NCI-H510A treated with DMSO at 0.1 percent for 48 hours (cell line): Measurements from ENCODE around the gene ZNF581.

Experiments
- DNase-seq: peaks from one replicate; lab custom pipeline; 2025; lab: John Stamatoyannopoulos, UW

ZNF581 gene

DNA sequence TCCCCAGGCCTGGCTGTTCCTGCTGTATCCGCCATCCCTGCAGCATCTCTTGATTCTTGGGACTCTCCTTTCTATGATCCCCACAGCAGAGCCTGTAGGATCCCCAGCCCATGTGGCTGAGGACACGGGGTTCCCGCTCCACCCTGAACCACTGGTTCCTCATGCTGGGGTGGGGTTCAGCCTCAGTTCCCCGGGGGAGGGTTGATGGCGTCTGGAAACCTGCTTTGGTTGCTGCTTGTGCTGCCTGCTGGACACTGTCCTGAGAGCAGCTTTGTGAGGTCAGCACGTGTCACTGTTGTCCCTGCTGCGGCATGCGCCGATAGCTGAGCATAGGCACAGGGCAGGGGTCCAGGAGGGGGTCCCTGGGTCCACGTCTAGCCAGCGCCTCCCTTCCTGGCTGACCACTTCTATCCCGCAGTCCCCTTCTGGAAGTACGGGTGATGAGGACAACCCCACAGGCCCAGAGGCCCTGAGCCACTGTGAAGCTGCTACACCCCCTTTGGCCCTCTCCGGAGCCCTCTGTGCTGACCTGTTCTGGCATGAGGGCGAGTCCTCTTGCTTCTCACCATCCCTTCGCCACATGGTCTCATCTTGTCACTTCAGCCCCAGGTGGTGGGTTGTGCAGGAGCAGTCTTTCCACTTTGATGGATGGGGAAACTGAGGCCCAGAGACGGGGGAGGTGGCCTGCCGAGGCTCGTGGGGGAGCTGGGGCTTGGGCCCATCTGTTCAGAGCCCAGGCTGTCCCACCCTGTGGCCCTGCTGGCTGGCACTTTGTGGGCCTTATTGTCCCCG lies 37.1 kb downstream of the ZNF581 start:
- DNase-seq, result no peak

DNA sequence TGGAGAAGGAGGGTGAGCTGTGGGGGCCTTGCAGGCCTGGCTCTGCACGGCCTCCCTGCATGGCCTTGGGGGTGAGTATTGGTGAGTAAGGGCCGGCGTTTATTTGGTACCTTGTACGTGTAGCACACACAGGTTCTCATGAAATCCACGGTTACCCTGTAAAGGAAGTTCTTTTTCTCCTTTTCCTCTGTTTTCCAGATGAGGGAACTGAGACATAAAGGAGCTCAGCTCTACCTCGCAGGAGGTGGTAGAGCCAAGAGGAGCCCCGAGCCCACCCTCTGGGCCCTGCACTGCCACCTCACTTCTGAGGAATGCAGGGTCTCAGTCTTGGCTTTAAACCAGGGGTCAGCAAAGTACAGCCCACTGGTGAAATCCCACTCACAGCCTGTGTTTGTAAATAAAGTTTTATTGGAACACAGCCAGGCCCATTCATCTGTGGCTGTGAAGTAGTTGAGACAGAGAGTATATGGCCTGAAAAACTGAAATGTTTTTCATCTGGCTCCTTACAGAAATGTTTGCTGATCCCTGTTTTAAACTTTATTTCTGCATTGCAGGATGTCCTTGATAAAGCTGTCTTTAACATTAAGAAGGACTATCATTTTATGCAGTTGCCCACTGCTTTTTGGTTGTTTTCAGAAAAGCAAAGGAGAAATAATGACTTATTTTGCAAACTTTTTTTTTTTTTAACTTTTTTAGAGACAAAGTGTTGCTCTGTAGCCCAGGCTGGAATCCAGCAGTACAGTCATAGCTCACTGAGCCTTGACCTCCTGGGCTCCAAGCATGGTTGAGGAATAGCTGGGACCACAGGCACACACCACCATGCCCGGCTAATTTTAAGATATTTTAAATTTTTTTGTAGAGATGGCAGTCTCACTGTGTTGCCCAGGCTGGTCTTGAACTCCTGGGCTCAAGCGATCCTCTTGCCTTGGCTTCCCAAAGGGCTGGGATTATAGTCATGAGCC lies 38.0 kb downstream of the ZNF581 start:
- no peak for DNase-seq

DNA sequence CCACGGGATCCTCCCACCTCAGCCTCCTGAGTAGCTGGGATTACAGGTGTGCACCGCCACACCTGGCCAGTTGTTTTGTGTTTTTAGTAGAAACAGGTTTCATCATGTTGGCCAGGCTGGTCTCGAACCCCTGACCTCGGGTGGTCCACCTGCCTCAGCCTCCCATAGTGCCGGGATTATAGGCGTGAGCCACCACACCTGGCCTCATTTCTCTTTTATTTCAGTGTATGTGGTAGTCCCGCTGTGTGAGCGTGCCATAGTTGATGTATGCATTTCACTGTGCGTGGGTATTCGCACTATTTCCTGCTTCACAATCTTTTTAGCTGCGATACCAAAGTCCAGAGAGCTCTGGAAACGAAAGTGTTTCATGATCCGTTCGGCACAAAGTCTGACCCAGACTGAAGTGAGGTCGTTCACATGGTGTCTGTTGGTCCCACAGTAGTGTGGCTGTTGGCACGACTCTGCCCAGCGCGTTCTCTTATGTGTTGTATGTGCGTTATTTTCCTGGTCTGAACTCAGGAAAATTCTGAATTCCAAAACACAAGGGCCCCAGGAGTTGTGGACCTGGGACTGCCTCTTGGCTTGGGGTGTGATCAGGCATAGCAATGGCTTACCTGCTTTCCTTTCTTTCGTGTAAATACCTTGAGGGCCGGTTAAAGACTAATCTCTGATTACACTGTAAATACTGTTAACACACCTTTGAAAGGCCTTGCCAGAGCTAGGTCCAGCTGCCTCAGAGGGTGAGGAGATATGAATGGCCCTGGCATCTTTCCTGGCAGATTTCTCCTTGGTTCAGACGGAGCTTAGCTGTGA lies 40.2 kb downstream of the ZNF581 start:
- DNase-seq, result no peak

DNA sequence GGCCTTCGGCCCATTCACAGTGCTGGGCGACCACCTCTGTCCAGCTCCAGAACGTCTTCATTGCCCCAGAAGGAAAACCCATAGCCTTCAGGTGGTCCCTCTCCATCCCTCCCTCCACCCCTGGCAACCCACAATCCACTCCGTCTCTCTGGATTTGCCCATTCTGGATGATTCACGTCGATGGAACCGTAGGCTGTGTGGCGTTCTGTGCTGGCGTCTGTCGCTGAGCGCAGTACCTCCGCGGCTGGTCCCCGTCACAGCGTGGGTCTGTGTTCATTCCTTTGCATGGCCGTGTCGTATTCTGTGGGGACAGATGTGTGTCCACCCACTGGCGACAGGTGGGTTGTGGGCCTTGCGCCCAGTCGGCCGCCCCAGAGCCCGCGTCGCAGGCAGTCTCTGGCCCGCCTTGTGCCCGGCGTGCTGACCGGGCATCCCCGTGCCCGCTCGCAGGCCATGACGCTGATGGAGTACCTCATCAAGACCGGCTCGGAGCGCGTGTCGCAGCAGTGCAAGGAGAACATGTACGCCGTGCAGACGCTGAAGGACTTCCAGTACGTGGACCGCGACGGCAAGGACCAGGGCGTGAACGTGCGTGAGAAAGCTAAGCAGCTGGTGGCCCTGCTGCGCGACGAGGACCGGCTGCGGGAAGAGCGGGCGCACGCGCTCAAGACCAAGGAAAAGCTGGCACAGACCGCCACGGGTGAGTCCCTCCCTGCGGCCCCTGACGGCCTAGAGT lies 41.7 kb downstream of the ZNF581 start:
- DNase-seq, result no peak

DNA sequence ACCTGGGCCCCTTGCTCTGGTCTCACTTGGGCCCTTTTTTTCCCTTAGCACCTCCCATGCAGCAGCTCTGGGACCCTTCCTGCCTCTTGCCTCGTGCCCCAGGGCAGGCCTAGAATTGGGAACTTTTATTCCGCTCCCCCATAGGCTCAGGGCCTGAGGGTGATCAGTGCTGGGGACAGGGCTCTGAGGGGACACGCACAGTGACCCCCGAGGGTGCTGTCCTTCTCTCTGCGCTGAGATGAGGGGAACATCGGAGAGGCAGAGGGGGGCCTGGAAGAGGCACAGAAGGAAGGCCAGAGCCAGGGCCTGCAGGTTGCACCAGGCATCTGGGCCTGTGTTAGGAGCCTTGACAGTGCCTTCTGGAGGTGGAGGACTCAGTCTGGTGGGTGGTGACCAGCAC lies 42.3 kb downstream of the ZNF581 start:
- no peak for DNase-seq

DNA sequence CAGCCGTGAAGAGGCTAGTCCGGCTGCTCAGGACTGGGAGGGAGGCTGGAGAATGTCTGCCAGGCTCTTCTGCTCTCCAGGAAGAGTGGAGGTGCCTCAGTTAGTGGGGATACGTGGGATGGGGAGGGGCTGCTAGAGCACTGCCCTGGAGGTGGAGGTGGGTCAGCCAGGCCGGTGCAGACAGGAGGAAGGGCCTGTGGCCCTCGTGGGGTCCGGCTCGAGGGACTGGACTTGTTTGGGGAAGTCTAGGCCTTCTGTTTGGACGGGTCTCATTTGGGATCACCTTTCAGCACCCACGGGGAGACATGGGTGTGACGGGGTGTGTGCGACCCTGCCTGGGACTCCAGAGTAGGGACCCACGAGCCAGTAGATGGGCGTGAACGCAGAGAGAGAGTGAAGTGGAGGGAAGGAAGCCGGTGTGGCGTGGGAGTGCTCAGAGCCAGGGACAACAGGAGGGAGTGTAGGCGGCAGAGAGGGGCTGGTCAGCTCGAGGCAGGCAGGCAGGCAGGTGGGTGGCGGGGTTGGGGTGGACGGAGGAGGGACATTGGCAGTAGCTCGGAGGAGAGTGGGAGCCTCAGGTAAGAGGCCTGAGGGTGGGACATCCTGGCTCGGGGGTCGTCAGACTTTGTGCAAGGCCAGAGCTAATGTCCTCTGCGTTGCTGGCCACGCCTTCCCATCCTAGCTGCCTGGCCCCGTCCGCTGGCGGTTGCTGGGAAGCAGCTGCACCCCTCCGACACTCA lies 43.0 kb downstream of the ZNF581 start:
- DNase-seq, result no peak

DNA sequence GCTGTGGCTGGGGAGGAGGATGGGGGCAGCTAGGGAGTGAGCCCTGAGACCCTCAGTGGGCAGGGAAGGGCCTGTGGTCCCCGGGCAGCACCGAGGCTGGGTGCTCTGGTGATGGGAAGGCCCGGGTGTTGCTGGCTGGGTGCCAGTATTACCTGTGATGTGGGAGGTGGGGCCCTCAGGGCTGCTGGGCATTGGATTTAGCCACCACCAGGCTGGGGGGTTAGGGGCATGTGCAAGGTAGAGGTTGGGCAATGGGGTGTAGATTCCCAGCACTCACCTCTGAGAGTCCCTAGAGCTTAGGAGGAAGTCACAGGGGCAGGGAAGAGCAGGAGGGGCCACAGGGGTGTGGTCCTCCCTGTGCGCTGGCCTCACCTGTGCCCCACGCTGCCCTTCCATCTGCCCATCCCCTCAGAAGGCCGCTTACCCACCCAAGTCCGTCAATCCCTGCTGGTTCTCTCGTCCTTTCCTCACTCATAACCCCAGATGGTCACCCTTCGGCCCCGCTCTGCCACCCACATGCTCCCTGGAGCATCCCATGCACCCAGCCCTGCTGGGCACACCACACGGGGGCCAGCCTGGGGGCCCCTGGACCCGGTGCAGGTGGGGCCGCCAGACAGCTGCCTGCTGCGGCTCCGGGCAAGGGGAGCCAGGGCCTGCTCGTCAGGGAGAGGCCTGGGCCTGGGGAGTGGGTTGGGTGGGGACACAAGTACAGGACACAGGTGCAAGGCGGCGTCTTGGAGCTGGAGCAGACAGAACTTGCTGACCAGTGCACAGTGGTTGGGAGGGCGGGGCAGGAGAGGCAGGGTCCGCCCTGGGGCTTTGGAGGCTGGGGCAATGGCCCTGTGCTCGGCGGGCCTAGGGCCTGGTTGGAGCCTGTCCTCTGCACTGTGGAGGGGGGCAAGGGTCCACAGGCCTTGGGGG lies 44.1 kb downstream of the ZNF581 start:
- no peak for DNase-seq

DNA sequence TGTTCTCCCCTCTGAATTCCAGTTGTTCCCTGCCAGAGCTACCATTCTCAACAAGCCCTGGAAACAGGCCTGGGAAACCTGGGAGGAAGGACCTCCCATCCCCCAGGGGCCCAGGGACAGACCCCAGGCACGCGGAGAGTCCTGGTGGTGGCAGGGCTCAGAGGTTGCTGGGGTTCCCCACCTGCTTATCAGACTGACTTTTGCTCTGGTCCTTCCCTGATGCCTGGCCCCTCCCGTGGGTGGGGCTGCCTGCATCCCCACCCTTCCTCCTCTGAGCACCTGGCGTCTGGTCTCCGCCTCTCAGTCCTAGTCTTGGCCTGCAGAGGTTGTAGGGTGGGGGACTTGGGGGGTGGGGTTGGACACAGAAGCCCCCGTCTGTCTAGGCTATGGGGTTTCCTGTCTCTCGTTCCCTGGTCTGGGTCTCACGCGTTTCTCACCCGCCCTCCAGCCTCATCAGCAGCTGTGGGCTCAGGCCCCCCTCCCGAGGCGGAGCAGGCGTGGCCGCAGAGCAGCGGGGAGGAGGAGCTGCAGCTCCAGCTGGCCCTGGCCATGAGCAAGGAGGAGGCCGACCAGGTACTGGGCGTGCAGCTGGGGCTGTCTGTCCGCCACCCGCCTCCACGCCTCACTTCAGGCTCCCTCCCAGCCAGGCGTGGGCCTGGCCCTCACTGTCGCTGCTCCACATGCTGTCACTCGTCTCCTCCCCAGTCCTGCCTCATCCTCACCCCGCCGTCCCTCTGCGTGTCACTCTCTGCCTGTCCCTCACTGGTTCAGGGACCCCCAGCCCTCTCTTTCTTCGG lies 45.2 kb downstream of the ZNF581 start:
- peak; percentile 29 for DNase-seq

DNA sequence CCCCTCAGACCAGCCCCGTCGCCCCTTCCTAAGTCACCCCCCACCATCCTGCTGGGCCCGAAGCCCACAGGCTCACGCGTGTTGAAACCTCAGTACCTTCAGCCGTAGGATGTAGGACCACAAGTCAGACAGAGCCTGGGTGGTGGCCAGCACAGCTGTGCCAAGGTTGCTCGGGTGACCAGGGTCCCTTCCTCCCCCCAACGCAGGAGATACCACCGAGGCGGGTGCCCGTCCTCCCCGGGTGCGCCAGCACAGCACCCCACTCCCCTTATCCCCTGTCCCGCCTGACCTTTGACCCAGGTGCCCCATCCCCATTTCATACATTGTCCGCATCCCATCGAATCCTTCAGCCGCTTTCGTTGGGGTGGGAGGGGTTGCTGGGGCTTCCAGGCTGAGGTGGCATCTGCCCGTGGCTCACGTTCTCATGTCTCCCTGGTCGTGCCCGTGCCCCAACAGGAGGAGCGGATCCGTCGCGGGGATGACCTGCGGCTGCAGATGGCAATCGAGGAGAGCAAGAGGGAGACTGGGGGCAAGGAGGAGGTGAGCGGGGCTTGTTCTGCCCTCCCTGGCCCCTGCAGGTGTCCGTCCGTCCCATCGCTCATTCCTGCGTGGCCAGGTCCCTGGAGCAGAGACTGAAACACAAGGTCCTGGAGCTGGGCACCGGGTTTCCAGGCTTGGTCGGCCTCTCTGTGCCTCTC lies 46.1 kb downstream of the ZNF581 start:
- no peak for DNase-seq

DNA sequence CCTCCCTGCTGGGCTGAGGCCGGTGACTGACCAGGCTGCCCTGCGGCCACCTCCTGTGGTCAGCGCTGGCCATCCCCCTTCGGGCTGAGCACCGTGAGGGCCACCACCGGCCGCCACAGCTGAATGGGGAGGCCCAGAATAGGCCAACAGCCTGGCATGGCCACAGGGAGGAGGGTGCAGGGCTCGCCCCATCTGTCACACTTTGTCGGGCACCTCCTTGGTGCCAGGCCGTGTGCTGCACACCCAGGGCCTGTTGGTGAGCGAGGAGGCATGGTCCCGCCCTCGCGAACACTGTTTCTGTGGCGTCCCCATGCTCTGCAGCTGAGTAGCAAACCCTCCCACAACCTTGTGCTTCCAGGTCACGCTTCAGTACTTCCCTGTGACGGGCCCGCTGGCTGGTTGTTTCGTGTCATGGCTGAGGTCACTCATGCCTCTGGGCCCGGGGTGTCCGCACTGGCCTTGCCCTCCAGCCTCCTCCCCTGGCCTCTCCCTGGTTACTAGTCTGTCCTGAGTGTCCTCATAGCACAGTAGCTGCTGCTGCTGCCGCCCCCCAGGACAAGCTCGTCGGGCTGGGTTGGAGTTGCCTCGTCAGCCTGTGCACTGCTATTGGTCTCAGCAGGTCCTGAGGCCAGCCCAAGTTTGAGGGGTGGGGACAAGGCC lies 46.8 kb downstream of the ZNF581 start:
- no peak for DNase-seq

DNA sequence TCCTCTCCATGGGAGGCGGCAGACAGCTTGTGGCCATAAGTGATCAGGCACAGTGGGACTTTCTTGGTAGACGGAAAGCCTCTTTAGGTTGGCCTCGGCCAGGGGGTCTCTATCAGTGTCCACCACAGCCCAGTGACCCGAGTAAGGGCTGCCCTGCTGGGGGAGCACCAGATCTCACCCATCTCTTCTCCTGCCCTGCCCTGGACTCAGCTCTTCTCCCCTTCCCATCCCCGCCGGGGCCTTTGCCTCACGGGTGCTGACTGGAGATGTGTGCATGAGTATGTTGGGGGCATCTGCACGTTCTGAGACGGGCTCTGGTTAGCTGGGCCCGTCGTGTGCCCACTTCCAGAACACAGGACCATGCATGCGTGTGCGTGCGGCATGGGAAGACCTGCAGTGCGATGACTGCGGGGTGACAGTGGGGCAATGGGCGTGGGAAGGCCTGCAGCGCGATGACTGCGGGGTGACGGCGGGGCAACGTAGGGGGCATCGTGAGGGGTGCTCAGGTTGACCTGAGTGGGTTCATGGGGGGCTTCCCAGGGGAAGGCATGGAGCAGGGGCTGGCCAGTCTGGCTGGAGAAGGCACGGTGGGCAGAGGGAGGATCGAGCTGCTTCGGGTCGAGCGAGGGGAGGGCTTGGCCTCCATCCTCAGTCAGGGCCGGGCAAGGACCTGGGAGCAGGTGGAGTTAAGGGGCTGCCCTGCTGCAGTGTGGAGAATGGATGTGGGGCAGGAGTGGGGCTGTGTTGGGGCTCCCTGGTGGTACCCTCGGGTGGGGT lies 47.5 kb downstream of the ZNF581 start:
- DNase-seq, result no peak

DNA sequence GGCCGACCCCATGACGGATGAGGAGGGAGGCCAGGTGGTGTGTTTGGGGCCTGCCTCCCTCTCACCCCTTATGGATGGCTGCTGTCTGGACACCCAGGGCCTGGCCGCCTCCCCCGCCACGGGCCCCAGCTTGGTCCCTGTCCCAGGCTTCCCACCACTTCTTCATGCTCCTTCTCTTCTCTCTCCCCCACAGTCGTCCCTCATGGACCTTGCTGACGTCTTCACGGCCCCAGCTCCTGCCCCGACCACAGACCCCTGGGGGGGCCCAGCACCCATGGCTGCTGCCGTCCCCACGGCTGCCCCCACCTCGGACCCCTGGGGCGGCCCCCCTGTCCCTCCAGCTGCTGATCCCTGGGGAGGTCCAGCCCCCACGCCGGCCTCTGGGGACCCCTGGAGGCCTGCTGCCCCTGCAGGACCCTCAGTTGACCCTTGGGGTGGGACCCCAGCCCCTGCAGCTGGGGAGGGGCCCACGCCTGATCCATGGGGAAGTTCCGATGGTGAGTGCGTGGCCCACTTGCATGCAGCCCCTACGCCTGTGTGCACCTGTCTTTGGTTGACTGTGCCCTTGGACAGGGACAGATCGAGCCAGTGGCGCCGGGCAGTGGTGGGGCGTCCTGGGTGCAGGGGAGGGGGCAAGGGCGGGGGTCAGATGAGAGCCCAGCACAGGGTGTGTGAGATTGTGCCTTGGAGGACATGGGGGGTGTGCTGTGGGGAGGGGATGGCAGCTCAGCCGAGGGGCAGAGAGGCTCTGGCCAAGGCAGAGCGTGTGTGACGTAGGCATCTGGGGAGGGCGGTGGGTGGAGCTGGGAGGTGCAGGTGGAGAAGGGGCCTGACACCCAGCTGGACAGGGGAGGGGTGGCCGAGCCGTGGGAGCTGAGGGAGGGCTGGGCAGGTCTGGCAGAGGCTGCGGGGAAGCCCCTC lies 48.4 kb downstream of the ZNF581 start:
- no peak for DNase-seq

DNA sequence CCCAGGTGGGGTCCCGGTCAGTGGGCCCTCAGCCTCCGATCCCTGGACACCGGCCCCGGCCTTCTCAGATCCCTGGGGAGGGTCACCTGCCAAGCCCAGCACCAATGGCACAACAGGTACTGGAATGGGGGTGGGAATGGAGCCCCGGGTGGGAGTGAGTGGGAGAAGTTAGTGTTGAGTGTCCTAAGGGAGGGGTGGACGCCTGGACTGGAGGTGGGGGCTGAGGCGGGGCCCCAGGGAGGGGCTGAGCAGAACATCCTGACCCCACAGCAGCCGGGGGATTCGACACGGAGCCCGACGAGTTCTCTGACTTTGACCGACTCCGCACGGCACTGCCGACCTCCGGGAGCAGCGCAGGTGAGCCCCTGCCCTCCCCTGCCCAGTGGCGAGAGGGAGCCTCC lies 49.2 kb downstream of the ZNF581 start:
- no peak for DNase-seq

DNA sequence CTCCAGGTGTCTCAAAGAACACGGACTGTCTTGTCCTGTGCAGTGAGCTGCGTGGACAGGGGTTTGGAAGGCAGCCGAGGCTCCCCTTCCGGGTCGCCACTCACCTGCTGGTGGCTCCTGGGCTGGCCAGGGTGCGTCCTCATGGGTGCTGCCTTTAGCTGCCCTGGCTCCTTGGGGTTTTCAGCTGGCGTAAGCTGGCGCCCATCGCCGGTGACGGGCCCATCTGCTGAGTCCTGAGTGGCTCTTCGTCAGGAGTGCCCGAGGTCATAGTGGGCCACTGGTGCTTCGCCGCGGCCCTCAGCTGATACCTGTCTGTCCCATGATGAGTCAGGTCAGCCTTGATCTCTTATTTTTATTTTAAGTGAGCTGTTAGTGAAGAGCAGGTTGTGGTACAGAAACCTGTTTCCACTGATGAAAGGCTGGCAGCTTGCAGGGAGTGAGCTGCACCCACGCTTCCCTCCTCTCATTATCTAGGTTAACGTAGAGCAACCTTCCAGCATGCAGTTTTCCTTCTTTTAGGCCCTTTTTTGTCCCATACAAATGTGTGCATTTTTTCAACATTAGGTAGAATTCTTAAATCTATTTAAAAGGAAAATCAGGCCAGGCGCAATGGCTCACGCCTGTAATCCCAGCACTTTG lies 50.0 kb downstream of the ZNF581 start:
- no peak for DNase-seq

DNA sequence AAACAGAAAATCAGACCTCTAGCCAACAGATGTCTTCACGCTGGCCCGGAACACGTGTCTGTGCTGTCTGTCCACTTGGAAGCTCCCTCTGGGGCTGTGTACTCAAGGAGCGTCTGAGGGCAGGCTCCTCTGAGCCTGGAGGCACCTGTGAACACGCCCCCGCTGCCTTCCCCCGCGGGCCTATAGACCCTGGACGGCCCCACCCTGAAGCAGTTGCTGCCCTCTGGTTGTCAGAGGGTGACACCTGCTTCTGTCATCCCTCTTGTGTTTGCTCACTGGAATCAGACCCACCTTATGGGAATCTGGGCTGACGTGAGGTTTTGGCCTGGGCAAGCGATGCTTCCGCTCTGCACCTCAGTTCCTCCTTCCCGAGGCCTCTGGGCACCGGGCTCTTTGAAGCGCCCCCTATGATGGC lies 50.8 kb downstream of the ZNF581 start:
- DNase-seq, result no peak
